GM23248 (cell line): ENCODE results near the gene B3GAT3. TPM values are rescaled to one million over a fixed set of nuclear protein-coding genes. Genes with fewer than 3 reads are reported as not detected.
"Not testable (repeated sequence)": the region's sequence is repeated elsewhere in the genome, so short reads cannot be mapped to it uniquely, and the experiment has no call there.

Source experiments
- DNase-seq: peaks from one replicate; pipeline ENCODE4 v3.0.0-alpha.2; 2015
- H2AFZ ChIP-seq: fragments of 200-600 bp; sonication (generic); 2 replicates; pipeline ENCODE4 v1.6.1; 2016; ENCODE audit warnings: antibody characterized with exemption
- H3F3A ChIP-seq: fragments of 200-600 bp; sonication (generic); 2 replicates; pipeline ENCODE4 v1.6.1; 2016; ENCODE audit warnings: mild to moderate bottlenecking, antibody characterized with exemption, mixed run types; ENCODE audit not compliant: insufficient read depth
- H3K27ac ChIP-seq: fragments of 200-600 bp; sonication (generic); 2 replicates; pipeline ENCODE4 v1.5.1; 2016; ENCODE audit warnings: mild to moderate bottlenecking
- H3K27me3 ChIP-seq: fragments of 200-600 bp; sonication (generic); replicated peaks from 2 replicates; pipeline ENCODE4 v1.6.1; 2016; ENCODE audit warnings: mild to moderate bottlenecking; ENCODE audit not compliant: insufficient read depth
- H3K36me3 ChIP-seq: fragments of 200-600 bp; sonication (generic); 2 replicates; pipeline ENCODE4 v1.6.1; 2016; ENCODE audit warnings: low read depth, mild to moderate bottlenecking
- H3K4me1 ChIP-seq: fragments of 200-600 bp; sonication (generic); 2 replicates; pipeline ENCODE4 v1.6.1; 2016; ENCODE audit warnings: mild to moderate bottlenecking; ENCODE audit not compliant: insufficient read depth
- H3K4me2 ChIP-seq: fragments of 200-600 bp; sonication (generic); one replicate; pipeline ENCODE4 v1.6.1; 2016; ENCODE audit warnings: mild to moderate bottlenecking; ENCODE audit not compliant: unreplicated experiment
- H3K4me3 ChIP-seq: fragments of 200-600 bp; sonication (generic); 2 replicates; pipeline ENCODE4 v1.5.1; 2016; ENCODE audit warnings: mild to moderate bottlenecking
- H3K79me2 ChIP-seq: fragments of 200-600 bp; sonication (generic); 2 replicates; pipeline ENCODE4 v1.6.1; 2016; ENCODE audit warnings: mild to moderate bottlenecking; ENCODE audit not compliant: insufficient read depth
- H3K9ac ChIP-seq: fragments of 200-600 bp; sonication (generic); 2 replicates; pipeline ENCODE4 v1.6.1; 2016; ENCODE audit warnings: mild to moderate bottlenecking
- H3K9me2 ChIP-seq: fragments of 200-600 bp; sonication (generic); 2 replicates; pipeline ENCODE4 v1.6.1; 2016; ENCODE audit warnings: mixed run types, mild to moderate bottlenecking, moderate library complexity; ENCODE audit not compliant: insufficient read depth
- H3K9me3 ChIP-seq: fragments of 200-600 bp; sonication (generic); one replicate; pipeline ENCODE4 v1.6.1; 2017; ENCODE audit warnings: low read depth
- H4K20me1 ChIP-seq: fragments of 200-600 bp; sonication (generic); 2 replicates; pipeline ENCODE4 v1.6.0; 2016; ENCODE audit not compliant: insufficient read depth
- EZH2 ChIP-seq: fragments of 200-600 bp; sonication (generic); IDR thresholded peaks from 2 replicates; pipeline ENCODE4 v1.6.1; 2018; ENCODE audit warnings: antibody characterized with exemption, mild to moderate bottlenecking; ENCODE audit not compliant: insufficient read depth, poor library complexity, severe bottlenecking
- EZH2phosphoT487 ChIP-seq: fragments of 200-600 bp; sonication (generic); IDR thresholded peaks from 2 replicates; pipeline ENCODE4 v1.6.1; 2018; ENCODE audit warnings: antibody characterized with exemption, moderate library complexity, mild to moderate bottlenecking, low read depth; ENCODE audit not compliant: insufficient read depth
- WGBS, 2 experiments: methylation state at CpG; one replicate each; pipeline ENCODE4 v1.1.6; 2015 to 2017; ENCODE audit warnings: low lambda C conversion rate in 2 of 2, low coverage in 1 of 2; ENCODE audit errors: missing lambda C conversion rate in 2 of 2; 5-methylcytosine and 5-hydroxymethylcytosine counted together
- in situ Hi-C: fragments of 300-500 bp; cut with MboI; formaldehyde crosslinking; loops from 2 replicates; pipeline ENCODE4 v1.15.0; 2020
- polyA plus RNA-seq: library from polyadenylated mRNA; unstranded; fragments of >200 nt; fragmentation: Nextera tagmentation; extraction: Ambion mirVana; gene quantifications from 2 replicates; pipeline ENCODE4 v1.2.1, GENCODE V29; 2016
- total RNA-seq: library from RNA; depleted of rRNA; stranded (reverse); fragments of >200 nt; shearing (Covaris generic); gene quantifications from 2 replicates; pipeline ENCODE4 v1.2.3, GENCODE V29; 2014

B3GAT3 gene
- total and polyA plus RNA-seq, 2 experiments from 2014 or later, result 35.6 to 44.2 TPM

- Histone ChIP-seq H3K36me3 (peaks cover 11% of the 10 kb centered on the region; the same call in 1 of the 2 replicates), H2AFZ (peak within 1 kb of the TSS; percentile 87), H3K9me2 (no peaks in the 10 kb centered on the region), H3K4me3 (peak within 1 kb of the TSS; percentile 94), H4K20me1 (no peaks in the 10 kb centered on the region), H3K9me3 (no peaks in the 10 kb centered on the region), H3F3A (peaks cover 43% of the 10 kb centered on the region), H3K79me2 (peaks cover 61% of the 10 kb centered on the region), H3K27ac (peak within 1 kb of the TSS; percentile 88), H3K27me3 (no peaks in the 10 kb centered on the region), H3K4me2 (peak within 1 kb of the TSS; percentile 91), H3K4me1 (0 out of 2 replicates have a peak, but pooled peaks cover 20% of the 10 kb centered on the region), H3K9ac (peak within 1 kb of the TSS; percentile 95)
- 0 to 1% methylated on average over 58 of the region's 58 CpGs for WGBS, 2 experiments
- DNase-seq, result peak; percentile 99
- in situ Hi-C loops, result no loop called here
- no peak for TF ChIP-seq EZH2phosphoT487
- no peak for TF ChIP-seq EZH2
These were observed 30.2 kb downstream of the B3GAT3 start, which contains the start of gene TUT1 for GRCh38 chr11:62591448-62592145. Gene TUT1, minus strand, starts transcription at chr11:62591523. Its CDS starts 38 bp downstream, at chr11:62591485.

GRCh38 chr11:62588966-62589637, 32.7 kb downstream of the B3GAT3 start:
- Histone ChIP-seq H3K9me3 (no peaks in the 10 kb centered on the region), H3K27me3 (no peaks in the 10 kb centered on the region), H2AFZ (no peak overlapping the region), H3F3A (peaks cover 26% of the 10 kb centered on the region), H3K4me3 (no peak overlapping the region), H3K36me3 (peaks cover 11% of the 10 kb centered on the region; the same call in 1 of the 2 replicates), H3K79me2 (peaks cover 65% of the 10 kb centered on the region), H3K4me1 (0 out of 2 replicates have a peak, but pooled peaks cover 20% of the 10 kb centered on the region), H3K9ac (peak overlapping the region; percentile 25; the same call in 1 of the 2 replicates), H3K27ac (peak overlapping the region; percentile 33; the same call in 1 of the 2 replicates), H3K4me2 (no peak overlapping the region), H4K20me1 (no peaks in the 10 kb centered on the region), H3K9me2 (no peaks in the 10 kb centered on the region)
- WGBS, 2 experiments, result 56 to 61% methylated on average over 18 of the region's 18 CpGs
- in situ Hi-C loops, result no loop called here
- DNase-seq, result peak; percentile 66
- TF ChIP-seq EZH2phosphoT487, result no peak
- TF ChIP-seq EZH2, result no peak

- WGBS, 2 experiments, result 87 to 91% methylated on average over 7 of the region's 7 CpGs
- H3K9me2 ChIP-seq, H3K27ac ChIP-seq, H3K27me3 ChIP-seq, H3K9ac ChIP-seq, H3K4me3 ChIP-seq, H3K9me3 ChIP-seq, in situ Hi-C loops, H3K4me1 ChIP-seq, DNase-seq, H3F3A ChIP-seq, H3K4me2 ChIP-seq, H2AFZ ChIP-seq, H4K20me1 ChIP-seq: not testable (repeated sequence)
- H3K36me3 ChIP-seq, result peaks cover 11% of the 10 kb centered on the region; the same call in 1 of the 2 replicates
- H3K79me2 ChIP-seq, result peaks cover 73% of the 10 kb centered on the region
These were observed 36.4 kb downstream of the B3GAT3 start for GRCh38 chr11:62585356-62585755.

- H3K9me2 ChIP-seq, H3K27ac ChIP-seq, H2AFZ ChIP-seq, H3K9me3 ChIP-seq, H3K4me2 ChIP-seq, H3F3A ChIP-seq, DNase-seq, H3K9ac ChIP-seq, H3K27me3 ChIP-seq, H3K4me3 ChIP-seq, in situ Hi-C loops, H4K20me1 ChIP-seq, H3K36me3 ChIP-seq, H3K4me1 ChIP-seq: not testable (repeated sequence)
- peaks cover 44% of the 10 kb centered on the region for H3K79me2 ChIP-seq
- WGBS, 2 experiments, result 93 to 95% methylated on average over 4 of the region's 4 CpGs
These were observed 40.1 kb downstream of the B3GAT3 start for GRCh38 chr11:62581735-62582134.
